Breast epithelium (tissue), 3 donors: ENCODE results near the gene IGSF21.

Experiments
- CTCF ChIP-seq, 3 donors: fragments of 450-650 bp; IDR thresholded peaks; one replicate each; pipeline ENCODE4 v1.5.1; 2016 to 2017; ENCODE audit warnings: antibody characterized with exemption in 3 of 3, mild to moderate bottlenecking in 3 of 3, moderate library complexity in 3 of 3
- POLR2A ChIP-seq: fragments of 450-650 bp; IDR thresholded peaks from one replicate; pipeline ENCODE4 v1.6.1; 2016; ENCODE audit warnings: antibody characterized with exemption, mild to moderate bottlenecking, moderate library complexity
- POLR2AphosphoS5 ChIP-seq, 3 donors: sonication (generic); formaldehyde crosslinking; IDR thresholded peaks; one replicate each; pipeline ENCODE4 v1.6.1; 2017; ENCODE audit warnings: antibody characterized with exemption in 3 of 3

GRCh38 chr1:18340787-18341186 is 233.2 kb downstream of the IGSF21 start:
- no peak for TF ChIP-seq CTCF (IDR thresholded peaks at IDR 0.05)
- no peak for TF ChIP-seq POLR2A
- no peak for TF ChIP-seq POLR2AphosphoS5 (IDR thresholded peaks at IDR 0.05)
